A172 (cell line): ENCODE measurements around the gene CMKLR1. TPM values are rescaled to one million over a fixed set of nuclear protein-coding genes. Genes with fewer than 3 reads are reported as not detected.

ENCODE experiments used
- DNase-seq: peaks from one replicate; pipeline ENCODE4 v3.0.0-alpha.2; 2015; ENCODE audit warnings: low spot score
- total RNA-seq: library from RNA; depleted of rRNA; stranded (reverse); fragments of >200 nt; shearing (Covaris generic); gene quantifications from 2 replicates; pipeline ENCODE4 v1.2.3, GENCODE V29; 2014; rRNA removed

CMKLR1 gene
- not detected in 2 replicates for total RNA-seq

GRCh38 chr12:108338915-108339657 is at the start of gene CMKLR1:
Gene CMKLR1, minus strand, starts transcription at chr12:108339311. Its CDS starts 45,720 bp downstream, at chr12:108293591.
- no peak for DNase-seq

- DNase-seq, result no peak
Observed at GRCh38 chr12:108387771-108388170, 48.7 kb upstream of the CMKLR1 start.

- DNase-seq, result no peak
Observed at GRCh38 chr12:108386709-108387360, 47.7 kb upstream of the CMKLR1 start.

- no peak for DNase-seq
Observed at GRCh38 chr12:108382437-108382801, 43.3 kb upstream of the CMKLR1 start.

GRCh38 chr12:108381787-108382436 is 42.8 kb upstream of the CMKLR1 start:
- no peak for DNase-seq

- no peak for DNase-seq
Observed at GRCh38 chr12:108380382-108380781, 41.3 kb upstream of the CMKLR1 start.

GRCh38 chr12:108379823-108380222 is 40.7 kb upstream of the CMKLR1 start:
- DNase-seq, result no peak

- DNase-seq, result no peak
Observed at GRCh38 chr12:108378926-108379325, 39.8 kb upstream of the CMKLR1 start.

- no peak for DNase-seq
Observed at GRCh38 chr12:108377260-108377659, 38.1 kb upstream of the CMKLR1 start.

- peak; percentile 8 for DNase-seq
Observed at GRCh38 chr12:108375986-108376663, 37.0 kb upstream of the CMKLR1 start.

- no peak for DNase-seq
Observed at GRCh38 chr12:108374596-108375320, 35.6 kb upstream of the CMKLR1 start.

GRCh38 chr12:108373111-108373510 is 34.0 kb upstream of the CMKLR1 start:
- DNase-seq, result no peak

- no peak for DNase-seq
Observed at GRCh38 chr12:108371801-108372344, 32.8 kb upstream of the CMKLR1 start.

- DNase-seq, result no peak
Observed at GRCh38 chr12:108370415-108370814, 31.3 kb upstream of the CMKLR1 start.

- DNase-seq, result no peak
Observed at GRCh38 chr12:108369736-108370396, 30.8 kb upstream of the CMKLR1 start.

GRCh38 chr12:108368089-108368488 is 29.0 kb upstream of the CMKLR1 start:
- DNase-seq, result no peak

GRCh38 chr12:108367436-108367835 is 28.3 kb upstream of the CMKLR1 start:
- no peak for DNase-seq

GRCh38 chr12:108365324-108365723 is 26.2 kb upstream of the CMKLR1 start:
- no peak for DNase-seq

- DNase-seq, result no peak
Observed at GRCh38 chr12:108364879-108365278, 25.8 kb upstream of the CMKLR1 start.

- no peak for DNase-seq
Observed at GRCh38 chr12:108363565-108363964, 24.5 kb upstream of the CMKLR1 start.

- no peak for DNase-seq
Observed at GRCh38 chr12:108363165-108363564, 24.1 kb upstream of the CMKLR1 start.
